HepG2 (cell line): ENCODE data around the gene RBCK1. TPM values are rescaled to one million over a fixed set of nuclear protein-coding genes. Genes with fewer than 3 reads are reported as not detected.

ENCODE experiments used
- ARHGAP35 ChIP-seq: sonication (generic); formaldehyde crosslinking; IDR thresholded peaks from 2 replicates; pipeline ENCODE4 v1.9.0; 2022; ENCODE audit warnings: mild to moderate bottlenecking, inconsistent platforms, moderate library complexity, missing genetic modification reagents, borderline replicate concordance
- CBX2 ChIP-seq, 2 experiments: fragments of 200-600 bp in 1 of 2; sonication (generic); formaldehyde crosslinking in 1 of 2; IDR thresholded peaks; 2 replicates each; pipeline versions ENCODE4 v1.7.0 to v1.8.1; 2018 to 2022; ENCODE audit warnings: low read depth in 2 of 2, low read length in 1 of 2, mild to moderate bottlenecking in 1 of 2, missing genetic modification reagents in 1 of 2
- CCDC6 ChIP-seq: sonication (generic); formaldehyde crosslinking; IDR thresholded peaks from 2 replicates; pipeline ENCODE4 v1.8.1; 2022; ENCODE audit warnings: mild to moderate bottlenecking, missing genetic modification reagents, moderate library complexity
- FOXP1 ChIP-seq, 2 experiments: fragments of 450-650 bp in 1 of 2; IDR thresholded peaks; 2 replicates each; pipeline ENCODE4 v1.6.1; 2017 to 2018; ENCODE audit warnings: antibody characterized with exemption in 1 of 2
- HMG20B ChIP-seq: conservative IDR thresholded peaks from 2 replicates; pipeline ENCODE4 v1.6.1; 2016; ENCODE audit warnings: missing genetic modification reagents, missing compliant biosample characterization
- KLF11 ChIP-seq: IDR thresholded peaks from 2 replicates; pipeline ENCODE4 v1.6.1; 2016; ENCODE audit warnings: missing compliant biosample characterization
- PHB2 ChIP-seq: fragments of 450-650 bp; IDR thresholded peaks from 2 replicates; pipeline ENCODE4 v1.6.1; 2018; ENCODE audit not compliant: partially characterized antibody
- PITX1 ChIP-seq: sonication (generic); formaldehyde crosslinking; IDR thresholded peaks from 2 replicates; pipeline ENCODE4 v1.5.1; 2020; ENCODE audit warnings: mild to moderate bottlenecking, missing genetic modification reagents
- POLR2AphosphoS5 ChIP-seq: IDR thresholded peaks from 2 replicates; pipeline ENCODE4 v1.6.1; 2012; ENCODE audit warnings: low read depth, low read length
- SMAD3 ChIP-seq: sonication (generic); formaldehyde crosslinking; IDR thresholded peaks from 2 replicates; pipeline ENCODE4 v1.4.0; 2020; ENCODE audit warnings: missing genetic modification reagents
- TP53 ChIP-seq: sonication (generic); formaldehyde crosslinking; conservative IDR thresholded peaks from 2 replicates; pipeline ENCODE4 v1.4.0; 2020; ENCODE audit warnings: missing genetic modification reagents
- ZFAT ChIP-seq: sonication (generic); formaldehyde crosslinking; conservative IDR thresholded peaks from 2 replicates; pipeline ENCODE4 v1.8.1; 2023; ENCODE audit warnings: missing genetic modification reagents, inconsistent platforms
- ZNF160 ChIP-seq: sonication (generic); formaldehyde crosslinking; IDR thresholded peaks from 2 replicates; pipeline ENCODE4 v1.8.0; 2022; ENCODE audit warnings: mild to moderate bottlenecking, inconsistent platforms, missing genetic modification reagents
- ZNF550 ChIP-seq: sonication (generic); formaldehyde crosslinking; IDR thresholded peaks from 2 replicates; pipeline ENCODE4 v1.4.0; 2020; ENCODE audit warnings: mild to moderate bottlenecking, missing genetic modification reagents, borderline replicate concordance
- ZNF670 ChIP-seq: sonication (generic); formaldehyde crosslinking; IDR thresholded peaks from 2 replicates; pipeline ENCODE4 v1.8.0; 2022; ENCODE audit warnings: mild to moderate bottlenecking, missing genetic modification reagents, borderline replicate concordance
- ZNF773 ChIP-seq: sonication (generic); formaldehyde crosslinking; IDR thresholded peaks from 2 replicates; pipeline ENCODE4 v1.4.0; 2020; ENCODE audit warnings: missing genetic modification reagents, borderline replicate concordance
- ZNF841 ChIP-seq: sonication (generic); formaldehyde crosslinking; IDR thresholded peaks from 2 replicates; pipeline ENCODE4 v1.8.1; 2023; ENCODE audit warnings: missing genetic modification reagents, borderline replicate concordance
- ZNF891 ChIP-seq: sonication (generic); formaldehyde crosslinking; IDR thresholded peaks from 2 replicates; pipeline ENCODE4 v1.5.0; 2020; ENCODE audit warnings: mild to moderate bottlenecking, missing genetic modification reagents
- polyA plus RNA-seq, 8 experiments: library from polyadenylated mRNA; depleted of rRNA in 3 of 8; stranded (reverse) in 7 of 8; unstranded in 1 of 8; fragments of >200 nt; fragmentation: Illumina TruSeq in 4 of 8; extraction: Trizol in 4 of 8; gene quantifications; 2 replicates each; pipeline versions ENCODE4 v1.2.1 to v1.2.3, GENCODE V29; 2011 to 2016; ENCODE audit warnings: low read depth in 4 of 8, missing spikeins in 1 of 8, mixed read lengths in 1 of 8; ENCODE audit not compliant: insufficient read depth in 1 of 8
- total RNA-seq, 5 experiments: library from RNA; depleted of rRNA; stranded (reverse); fragments of >200 nt; fragmentation: Illumina TruSeq; extraction: Trizol; gene quantifications; 2 replicates each; pipeline ENCODE4 v1.2.3, GENCODE V29; 2016; ENCODE audit warnings: low read depth in 1 of 5
- TF ChIP-seq, protein P1 (sequence below): sonication (generic); formaldehyde crosslinking; IDR thresholded peaks from 2 replicates; pipeline ENCODE4 v1.4.0; 2020; ENCODE audit warnings: missing genetic modification reagents, mild to moderate bottlenecking, borderline replicate concordance
- TF ChIP-seq, protein P2 (sequence below): sonication (generic); formaldehyde crosslinking; IDR thresholded peaks from 2 replicates; pipeline ENCODE4 v1.8.1; 2022; ENCODE audit warnings: low read depth, mild to moderate bottlenecking, missing genetic modification reagents
- TF ChIP-seq, protein P3 (sequence below): sonication (generic); formaldehyde crosslinking; IDR thresholded peaks from 2 replicates; pipeline ENCODE4 v1.8.0; 2022; ENCODE audit warnings: mild to moderate bottlenecking, missing genetic modification reagents, moderate library complexity
- TF ChIP-seq, protein P4 (sequence below): fragments of 450-650 bp; IDR thresholded peaks from 2 replicates; pipeline ENCODE4 v1.6.1; 2016
- TF ChIP-seq, protein P5 (sequence below): sonication (generic); formaldehyde crosslinking; IDR thresholded peaks from 2 replicates; pipeline ENCODE4 v1.8.1; 2023; ENCODE audit warnings: mild to moderate bottlenecking, missing genetic modification reagents, borderline replicate concordance

Gene RBCK1
- total and polyA plus RNA-seq, 2 of the 13 experiments (the other 11 are each of a cell fraction or from before 2014, with no cell fraction given) = 149 to 215 TPM

DNA sequence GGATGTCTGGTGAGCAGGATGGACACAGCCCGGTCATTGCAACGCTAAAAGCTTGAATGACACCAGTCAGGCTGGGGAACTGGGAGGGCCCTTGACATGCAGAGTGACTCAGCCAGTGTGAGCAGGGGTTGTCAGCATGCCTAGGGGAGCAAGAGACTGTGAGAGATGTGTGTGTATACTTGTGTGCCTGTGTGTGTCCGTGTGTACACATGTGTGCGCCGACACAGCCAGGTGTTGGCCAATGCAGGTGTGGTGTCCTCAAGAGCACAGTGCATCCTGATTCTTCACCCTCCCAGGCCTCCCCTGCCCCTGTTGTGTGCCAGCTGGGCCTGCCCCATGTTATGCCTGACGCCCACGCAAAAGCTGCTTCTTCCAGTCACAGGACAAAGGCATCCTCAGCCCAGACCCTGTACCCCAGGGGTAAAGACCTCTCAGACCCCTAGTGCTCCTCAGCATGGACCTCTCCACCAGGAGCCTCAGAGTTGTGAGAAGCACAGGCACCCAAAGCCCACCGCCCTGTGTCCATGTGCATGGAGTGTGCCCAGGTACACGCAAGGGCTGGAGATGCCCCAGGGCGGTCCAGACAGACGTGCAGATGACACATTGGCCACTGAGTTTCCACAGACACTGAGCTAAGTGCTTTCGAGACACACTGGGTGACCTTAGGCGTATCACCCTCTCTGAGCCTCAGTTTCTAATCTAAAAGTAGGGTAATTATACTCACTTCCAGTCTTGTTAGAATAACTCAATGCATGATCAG is 44.6 kb upstream of the RBCK1 start (continued):
- TF ChIP-seq, protein P1, sequence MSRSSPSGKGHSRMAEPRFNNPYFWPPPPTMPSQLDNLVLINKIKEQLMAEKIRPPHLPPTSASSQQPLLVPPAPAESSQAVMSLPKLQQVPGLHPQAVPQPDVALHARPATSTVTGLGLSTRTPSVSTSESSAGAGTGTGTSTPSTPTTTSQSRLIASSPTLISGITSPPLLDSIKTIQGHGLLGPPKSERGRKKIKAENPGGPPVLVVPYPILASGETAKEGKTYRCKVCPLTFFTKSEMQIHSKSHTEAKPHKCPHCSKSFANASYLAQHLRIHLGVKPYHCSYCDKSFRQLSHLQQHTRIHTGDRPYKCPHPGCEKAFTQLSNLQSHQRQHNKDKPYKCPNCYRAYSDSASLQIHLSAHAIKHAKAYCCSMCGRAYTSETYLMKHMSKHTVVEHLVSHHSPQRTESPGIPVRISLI (CRISPR knock-in tag) = no peak
- no peak for TF ChIP-seq KLF11 (CRISPR knock-in tag)
- TF ChIP-seq, protein P2, sequence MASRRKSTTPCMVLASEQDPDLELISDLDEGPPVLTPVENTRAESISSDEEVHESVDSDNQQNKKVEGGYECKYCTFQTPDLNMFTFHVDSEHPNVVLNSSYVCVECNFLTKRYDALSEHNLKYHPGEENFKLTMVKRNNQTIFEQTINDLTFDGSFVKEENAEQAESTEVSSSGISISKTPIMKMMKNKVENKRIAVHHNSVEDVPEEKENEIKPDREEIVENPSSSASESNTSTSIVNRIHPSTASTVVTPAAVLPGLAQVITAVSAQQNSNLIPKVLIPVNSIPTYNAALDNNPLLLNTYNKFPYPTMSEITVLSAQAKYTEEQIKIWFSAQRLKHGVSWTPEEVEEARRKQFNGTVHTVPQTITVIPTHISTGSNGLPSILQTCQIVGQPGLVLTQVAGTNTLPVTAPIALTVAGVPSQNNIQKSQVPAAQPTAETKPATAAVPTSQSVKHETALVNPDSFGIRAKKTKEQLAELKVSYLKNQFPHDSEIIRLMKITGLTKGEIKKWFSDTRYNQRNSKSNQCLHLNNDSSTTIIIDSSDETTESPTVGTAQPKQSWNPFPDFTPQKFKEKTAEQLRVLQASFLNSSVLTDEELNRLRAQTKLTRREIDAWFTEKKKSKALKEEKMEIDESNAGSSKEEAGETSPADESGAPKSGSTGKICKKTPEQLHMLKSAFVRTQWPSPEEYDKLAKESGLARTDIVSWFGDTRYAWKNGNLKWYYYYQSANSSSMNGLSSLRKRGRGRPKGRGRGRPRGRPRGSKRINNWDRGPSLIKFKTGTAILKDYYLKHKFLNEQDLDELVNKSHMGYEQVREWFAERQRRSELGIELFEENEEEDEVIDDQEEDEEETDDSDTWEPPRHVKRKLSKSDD (CRISPR knock-in tag) = no peak; the same call in 1 of the 2 replicates
- TF ChIP-seq TP53 (CRISPR knock-in tag) = no peak
- TF ChIP-seq ZNF841 = no peak
- no peak for TF ChIP-seq CBX2 (IDR thresholded peaks at IDR 0.05; ENCODE audit: low read depth, low read length)
- TF ChIP-seq CBX2 (CRISPR knock-in tag; IDR thresholded peaks at IDR 0.05; ENCODE audit: low read depth) = no peak
- no peak for TF ChIP-seq PHB2
- 0 out of 2 replicates have a peak, but pooled peaks have one; percentile 53 for TF ChIP-seq ZNF160
- no peak for TF ChIP-seq SMAD3 (CRISPR knock-in tag)
- no peak for TF ChIP-seq POLR2AphosphoS5
- TF ChIP-seq, protein P3, sequence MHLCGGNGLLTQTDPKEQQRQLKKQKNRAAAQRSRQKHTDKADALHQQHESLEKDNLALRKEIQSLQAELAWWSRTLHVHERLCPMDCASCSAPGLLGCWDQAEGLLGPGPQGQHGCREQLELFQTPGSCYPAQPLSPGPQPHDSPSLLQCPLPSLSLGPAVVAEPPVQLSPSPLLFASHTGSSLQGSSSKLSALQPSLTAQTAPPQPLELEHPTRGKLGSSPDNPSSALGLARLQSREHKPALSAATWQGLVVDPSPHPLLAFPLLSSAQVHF (CRISPR knock-in tag) = no peak
- no peak for TF ChIP-seq PITX1 (CRISPR knock-in tag)
- TF ChIP-seq ZNF891 (CRISPR knock-in tag) = peak; percentile 59; the same call in 1 of the 2 replicates
- no peak for TF ChIP-seq ZFAT (CRISPR knock-in tag)
- no peak for TF ChIP-seq ZNF550 (CRISPR knock-in tag)
- TF ChIP-seq, protein P4, sequence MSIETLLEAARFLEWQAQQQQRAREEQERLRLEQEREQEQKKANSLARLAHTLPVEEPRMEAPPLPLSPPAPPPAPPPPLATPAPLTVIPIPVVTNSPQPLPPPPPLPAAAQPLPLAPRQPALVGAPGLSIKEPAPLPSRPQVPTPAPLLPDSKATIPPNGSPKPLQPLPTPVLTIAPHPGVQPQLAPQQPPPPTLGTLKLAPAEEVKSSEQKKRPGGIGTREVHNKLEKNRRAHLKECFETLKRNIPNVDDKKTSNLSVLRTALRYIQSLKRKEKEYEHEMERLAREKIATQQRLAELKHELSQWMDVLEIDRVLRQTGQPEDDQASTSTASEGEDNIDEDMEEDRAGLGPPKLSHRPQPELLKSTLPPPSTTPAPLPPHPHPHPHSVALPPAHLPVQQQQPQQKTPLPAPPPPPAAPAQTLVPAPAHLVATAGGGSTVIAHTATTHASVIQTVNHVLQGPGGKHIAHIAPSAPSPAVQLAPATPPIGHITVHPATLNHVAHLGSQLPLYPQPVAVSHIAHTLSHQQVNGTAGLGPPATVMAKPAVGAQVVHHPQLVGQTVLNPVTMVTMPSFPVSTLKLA = peak; percentile 27; the same call in 1 of the 2 replicates
- no peak for TF ChIP-seq ARHGAP35 (CRISPR knock-in tag)
- TF ChIP-seq CCDC6 (CRISPR knock-in tag) = no peak
- no peak for TF ChIP-seq ZNF773
- TF ChIP-seq ZNF670 (CRISPR knock-in tag) = no peak
- no peak for TF ChIP-seq HMG20B (CRISPR knock-in tag)
- TF ChIP-seq, protein P5, sequence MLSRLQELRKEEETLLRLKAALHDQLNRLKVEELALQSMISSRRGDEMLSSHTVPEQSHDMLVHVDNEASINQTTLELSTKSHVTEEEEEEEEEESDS (CRISPR knock-in tag) = no peak
- no peak for TF ChIP-seq FOXP1 (IDR thresholded peaks at IDR 0.05)
- no peak for TF ChIP-seq FOXP1 (CRISPR knock-in tag; IDR thresholded peaks at IDR 0.05)
